ENCODE measurements around the gene DHRS7. TPM values are rescaled to one million over a fixed set of nuclear protein-coding genes. Genes with fewer than 3 reads are reported as not detected.
A peak's percentile ranks its signal among the peaks of the same experiment; 100 is the strongest.

The DHRS7 gene
- total and polyA plus RNA-seq, 7 donors = 239 to 743 (median 492) TPM

GRCh38 chr14:60197629-60198303 is 32.6 kb upstream of the DHRS7 start:
- ATAC-seq (peak in 1 of 4 donors; percentile 28), DNase-seq (no peak)
- TF ChIP-seq, protein P1, sequence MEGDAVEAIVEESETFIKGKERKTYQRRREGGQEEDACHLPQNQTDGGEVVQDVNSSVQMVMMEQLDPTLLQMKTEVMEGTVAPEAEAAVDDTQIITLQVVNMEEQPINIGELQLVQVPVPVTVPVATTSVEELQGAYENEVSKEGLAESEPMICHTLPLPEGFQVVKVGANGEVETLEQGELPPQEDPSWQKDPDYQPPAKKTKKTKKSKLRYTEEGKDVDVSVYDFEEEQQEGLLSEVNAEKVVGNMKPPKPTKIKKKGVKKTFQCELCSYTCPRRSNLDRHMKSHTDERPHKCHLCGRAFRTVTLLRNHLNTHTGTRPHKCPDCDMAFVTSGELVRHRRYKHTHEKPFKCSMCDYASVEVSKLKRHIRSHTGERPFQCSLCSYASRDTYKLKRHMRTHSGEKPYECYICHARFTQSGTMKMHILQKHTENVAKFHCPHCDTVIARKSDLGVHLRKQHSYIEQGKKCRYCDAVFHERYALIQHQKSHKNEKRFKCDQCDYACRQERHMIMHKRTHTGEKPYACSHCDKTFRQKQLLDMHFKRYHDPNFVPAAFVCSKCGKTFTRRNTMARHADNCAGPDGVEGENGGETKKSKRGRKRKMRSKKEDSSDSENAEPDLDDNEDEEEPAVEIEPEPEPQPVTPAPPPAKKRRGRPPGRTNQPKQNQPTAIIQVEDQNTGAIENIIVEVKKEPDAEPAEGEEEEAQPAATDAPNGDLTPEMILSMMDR (IDR thresholded peaks at IDR 0.05) = no peak
- Histone ChIP-seq H3K9me3 (peaks cover 7% of the 10 kb centered on the region), H3K27me3 (ENCODE audit: insufficient read depth in 3 of 3, low read length in 2 of 3) (no peaks in the 10 kb centered on the region), H3K4me1 (no peaks in the 10 kb centered on the region), H3K36me3 (ENCODE audit: insufficient read depth in 1 of 2, low read depth in 1 of 2) (no peaks in the 10 kb centered on the region), H3K4me3 (no peak overlapping the region), H3K27ac (no peak overlapping the region)
- intact Hi-C loops (cut with DNase I) = loop anchor here (10.0 kb wide), 2 partner anchors 127 to 367 kb away; no protein-coding TSS in a partner anchor
- 79 to 92% (median 89%) methylated on average over 1 of the region's 1 CpG for WGBS, 3 donors

GRCh38 chr14:60196291-60196690 is 31.1 kb upstream of the DHRS7 start:
- Histone ChIP-seq H3K4me3 (no peak overlapping the region), H3K9me3 (peaks cover 7% of the 10 kb centered on the region), H3K27me3 (ENCODE audit: insufficient read depth in 3 of 3, low read length in 2 of 3) (no peaks in the 10 kb centered on the region), H3K4me1 (no peaks in the 10 kb centered on the region), H3K27ac (no peak overlapping the region), H3K36me3 (ENCODE audit: insufficient read depth in 1 of 2, low read depth in 1 of 2) (no peaks in the 10 kb centered on the region)
- intact Hi-C loops (cut with DNase I) = loop anchor here (10.0 kb wide), 2 partner anchors 129 to 369 kb away; no protein-coding TSS in a partner anchor
- 40 to 66% (median 51%) methylated on average over 2 of the region's 2 CpGs for WGBS, 3 donors
- DNase-seq = no peak
- TF ChIP-seq, protein P1 (IDR thresholded peaks at IDR 0.05) = no peak
- ATAC-seq = no peak

DNA sequence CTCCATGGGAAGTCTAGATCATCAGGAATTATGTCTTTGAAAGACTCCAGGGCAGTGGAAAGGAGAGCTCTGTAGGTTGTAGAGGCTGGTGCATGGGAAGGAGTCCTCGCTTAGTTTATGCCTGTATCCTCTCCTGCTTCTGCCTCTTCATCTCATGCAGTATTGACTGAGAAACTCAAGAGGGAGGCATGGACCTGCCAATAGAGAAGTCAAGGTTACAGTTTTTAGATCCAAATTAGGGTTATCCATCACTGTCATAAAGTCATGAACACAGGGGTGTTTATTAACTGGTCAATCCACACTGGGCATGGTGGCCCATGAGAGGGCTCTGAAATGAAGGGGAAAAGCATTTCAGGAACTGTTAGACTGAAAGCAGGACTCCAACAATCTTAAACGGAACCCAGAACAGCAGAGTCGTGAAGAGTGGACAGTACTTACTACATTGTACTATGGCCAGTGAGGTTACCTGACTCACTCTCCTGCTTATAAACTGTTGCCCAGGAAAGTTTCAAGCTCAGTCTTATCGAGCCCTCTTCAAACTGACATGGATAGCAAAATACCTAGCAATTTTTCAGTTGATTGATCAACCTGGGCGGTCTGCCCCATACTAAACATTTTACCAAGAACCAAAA is 30.1 kb upstream of the DHRS7 start:
- intact Hi-C loops (cut with DNase I) = loop anchor here (10.0 kb wide), 2 partner anchors 130 to 370 kb away; no protein-coding TSS in a partner anchor
- no peaks in the 10 kb centered on the region for H3K27me3 ChIP-seq (ENCODE audit: insufficient read depth in 3 of 3, low read length in 2 of 3)
- TF ChIP-seq, protein P1 (IDR thresholded peaks at IDR 0.05) = peak; percentile 39
- H3K9me3 ChIP-seq = peaks cover 7% of the 10 kb centered on the region
- DNase-seq (no peak), ATAC-seq (peak; percentile 75 to 89 (median 84))
- H3K4me3 ChIP-seq = no peak overlapping the region
- no peaks in the 10 kb centered on the region for H3K4me1 ChIP-seq
- H3K27ac ChIP-seq = no peak overlapping the region
- WGBS, 3 donors = 76 to 84% (median 79%) methylated on average over 5 of the region's 5 CpGs
- no peaks in the 10 kb centered on the region for H3K36me3 ChIP-seq (ENCODE audit: insufficient read depth in 1 of 2, low read depth in 1 of 2)

GRCh38 chr14:60189923-60190840 is 25.0 kb upstream of the DHRS7 start:
- Histone ChIP-seq H3K36me3 (ENCODE audit: insufficient read depth in 1 of 2, low read depth in 1 of 2) (no peaks in the 10 kb centered on the region), H3K27me3 (ENCODE audit: insufficient read depth in 3 of 3, low read length in 2 of 3) (no peaks in the 10 kb centered on the region), H3K27ac (no peak overlapping the region), H3K9me3 (no peaks in the 10 kb centered on the region), H3K4me3 (no peak overlapping the region), H3K4me1 (no peaks in the 10 kb centered on the region)
- DNase-seq (no peak), ATAC-seq (no peak)
- WGBS, 3 donors = 54 to 75% (median 57%) methylated on average over 4 of the region's 4 CpGs
- TF ChIP-seq, protein P1 (IDR thresholded peaks at IDR 0.05) = no peak
- intact Hi-C loops (cut with DNase I) = loop anchor here (5.0 to 10.0 kb wide), 4 partner anchors 135 to 685 kb away; no protein-coding TSS in a partner anchor
